Vagina (tissue), 2 donors: ENCODE results near the gene SNU13. TPM values are rescaled to one million over a fixed set of nuclear protein-coding genes. Genes with fewer than 3 reads are reported as not detected.
"Not testable (repeated sequence)": the region's sequence is repeated elsewhere in the genome, so short reads cannot be mapped to it uniquely, and the experiment has no call there.

ENCODE experiments used
- DNase-seq, 2 donors: peaks; one replicate each; pipeline ENCODE4 v3.0.0-alpha.2; 2017; ENCODE audit errors: extremely low spot score in 2 of 2
- H3K27ac ChIP-seq: fragments of 200-600 bp; sonication (generic); one replicate; pipeline ENCODE4 v1.5.1; 2019
- H3K27me3 ChIP-seq: fragments of 200-600 bp; sonication (generic); one replicate; pipeline ENCODE4 v1.5.1; 2019
- H3K36me3 ChIP-seq, 2 donors: fragments of 200-600 bp; sonication (generic); one replicate each; pipeline ENCODE4 v1.5.1; 2017 to 2019
- H3K4me1 ChIP-seq: fragments of 200-600 bp; sonication (generic); one replicate; pipeline ENCODE4 v1.5.1; 2019
- H3K4me3 ChIP-seq, 2 donors: fragments of 200-600 bp; sonication (generic); 1 replicate in 1 of 2; 2 replicates in 1 of 2; pipeline ENCODE4 v1.5.1; 2016 to 2019
- H3K9me3 ChIP-seq: fragments of 200-600 bp; sonication (generic); one replicate; pipeline ENCODE4 v1.5.1; 2019
- POLR2A ChIP-seq, 2 donors: fragments of 450-650 bp; IDR thresholded peaks; one replicate each; pipeline ENCODE4 v1.6.1; 2017; ENCODE audit warnings: antibody characterized with exemption in 2 of 2, mild to moderate bottlenecking in 2 of 2, moderate library complexity in 2 of 2
- POLR2AphosphoS5 ChIP-seq, 2 donors: sonication (generic); formaldehyde crosslinking; IDR thresholded peaks; one replicate each; pipeline ENCODE4 v1.9.0; 2017; ENCODE audit warnings: antibody characterized with exemption in 2 of 2, mild to moderate bottlenecking in 2 of 2, low read depth in 1 of 2; ENCODE audit not compliant: insufficient read depth in 1 of 2
- intact Hi-C: fragments of 100-400 bp; cut with DNase I; formaldehyde crosslinking; loops from one replicate; pipeline ENCODE4 v1.15.1; 2023
- total RNA-seq: library from RNA; depleted of rRNA; stranded (reverse); fragments of >200 nt; gene quantifications from one replicate; pipeline ENCODE4 v1.2.3, GENCODE V29; 2016
- TF ChIP-seq, protein P1 (sequence below), 3 experiments: fragments of 450-650 bp in 2 of 3; fragments of 200-600 bp in 1 of 3; sonication (generic) in 1 of 3; IDR thresholded peaks; one replicate each; pipeline ENCODE4 v1.5.1; 2017 to 2019; ENCODE audit warnings: antibody characterized with exemption in 3 of 3, mild to moderate bottlenecking in 2 of 3, moderate library complexity in 2 of 3

The SNU13 gene
- total RNA-seq = 113 TPM

- H3K4me1 ChIP-seq = peaks cover 37% of the 10 kb centered on the region
- intact Hi-C loops = no loop called here
- peak within 1 kb of the TSS; percentile 97 for H3K27ac ChIP-seq
- DNase-seq = peak in 1 of 2 donors; percentile 91
- H3K27me3 ChIP-seq = no peaks in the 10 kb centered on the region
- H3K9me3 ChIP-seq = no peaks in the 10 kb centered on the region
- peak within 1 kb of the TSS; percentile 73 to 88 for H3K4me3 ChIP-seq
- no peaks in the 10 kb centered on the region for H3K36me3 ChIP-seq
- TF ChIP-seq POLR2A (IDR thresholded peaks at IDR 0.05) (peak in 1 of 2 donors; percentile 75), POLR2AphosphoS5 (IDR thresholded peaks at IDR 0.05; ENCODE audit: insufficient read depth in 1 of 2, low read depth in 1 of 2) (peak; percentile 97 to 98)
- TF ChIP-seq, protein P1, sequence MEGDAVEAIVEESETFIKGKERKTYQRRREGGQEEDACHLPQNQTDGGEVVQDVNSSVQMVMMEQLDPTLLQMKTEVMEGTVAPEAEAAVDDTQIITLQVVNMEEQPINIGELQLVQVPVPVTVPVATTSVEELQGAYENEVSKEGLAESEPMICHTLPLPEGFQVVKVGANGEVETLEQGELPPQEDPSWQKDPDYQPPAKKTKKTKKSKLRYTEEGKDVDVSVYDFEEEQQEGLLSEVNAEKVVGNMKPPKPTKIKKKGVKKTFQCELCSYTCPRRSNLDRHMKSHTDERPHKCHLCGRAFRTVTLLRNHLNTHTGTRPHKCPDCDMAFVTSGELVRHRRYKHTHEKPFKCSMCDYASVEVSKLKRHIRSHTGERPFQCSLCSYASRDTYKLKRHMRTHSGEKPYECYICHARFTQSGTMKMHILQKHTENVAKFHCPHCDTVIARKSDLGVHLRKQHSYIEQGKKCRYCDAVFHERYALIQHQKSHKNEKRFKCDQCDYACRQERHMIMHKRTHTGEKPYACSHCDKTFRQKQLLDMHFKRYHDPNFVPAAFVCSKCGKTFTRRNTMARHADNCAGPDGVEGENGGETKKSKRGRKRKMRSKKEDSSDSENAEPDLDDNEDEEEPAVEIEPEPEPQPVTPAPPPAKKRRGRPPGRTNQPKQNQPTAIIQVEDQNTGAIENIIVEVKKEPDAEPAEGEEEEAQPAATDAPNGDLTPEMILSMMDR (IDR thresholded peaks at IDR 0.05) = no peak
Measured at GRCh38 chr22:41688365-41689211, at the start of gene SNU13. Gene SNU13, minus strand, starts transcription at chr22:41688867. Its CDS starts 71 bp downstream, at chr22:41688796.

- intact Hi-C loops, H3K4me3 ChIP-seq, H3K36me3 ChIP-seq, DNase-seq, H3K27me3 ChIP-seq, H3K4me1 ChIP-seq, H3K9me3 ChIP-seq, H3K27ac ChIP-seq: not testable (repeated sequence)
Measured at GRCh38 chr22:41733241-41733640, 44.6 kb upstream of the SNU13 start.

GRCh38 chr22:41732096-41732772 lies 43.6 kb upstream of the SNU13 start:
- intact Hi-C loops = no loop called here
- no peaks in the 10 kb centered on the region for H3K4me1 ChIP-seq
- H3K27ac ChIP-seq = no peak overlapping the region
- no peaks in the 10 kb centered on the region for H3K36me3 ChIP-seq
- H3K4me3 ChIP-seq = no peak overlapping the region
- no peak for TF ChIP-seq POLR2A (IDR thresholded peaks at IDR 0.05)
- TF ChIP-seq, protein P1 (IDR thresholded peaks at IDR 0.05) = no peak
- TF ChIP-seq POLR2AphosphoS5 (IDR thresholded peaks at IDR 0.05; ENCODE audit: insufficient read depth in 1 of 2, low read depth in 1 of 2) = no peak
- DNase-seq = no peak
- no peaks in the 10 kb centered on the region for H3K27me3 ChIP-seq
- no peaks in the 10 kb centered on the region for H3K9me3 ChIP-seq

- Histone ChIP-seq H3K4me1 (no peaks in the 10 kb centered on the region), H3K4me3 (no peak overlapping the region), H3K27me3 (no peaks in the 10 kb centered on the region), H3K27ac (no peak overlapping the region), H3K9me3 (no peaks in the 10 kb centered on the region), H3K36me3 (no peaks in the 10 kb centered on the region)
- no peak for DNase-seq
- intact Hi-C loops = no loop called here
- TF ChIP-seq, protein P1 (IDR thresholded peaks at IDR 0.05) = no peak
- TF ChIP-seq POLR2AphosphoS5 (IDR thresholded peaks at IDR 0.05; ENCODE audit: insufficient read depth in 1 of 2, low read depth in 1 of 2) (no peak), POLR2A (IDR thresholded peaks at IDR 0.05) (no peak)
Measured at GRCh38 chr22:41731609-41732008, 42.9 kb upstream of the SNU13 start.

- Histone ChIP-seq H3K4me1 (no peaks in the 10 kb centered on the region), H3K36me3 (no peaks in the 10 kb centered on the region), H3K9me3 (no peaks in the 10 kb centered on the region), H3K27ac (no peak overlapping the region), H3K4me3 (no peak overlapping the region), H3K27me3 (no peaks in the 10 kb centered on the region)
- TF ChIP-seq POLR2AphosphoS5 (IDR thresholded peaks at IDR 0.05; ENCODE audit: insufficient read depth in 1 of 2, low read depth in 1 of 2) (no peak), POLR2A (IDR thresholded peaks at IDR 0.05) (no peak)
- TF ChIP-seq, protein P1 (IDR thresholded peaks at IDR 0.05) = no peak
- intact Hi-C loops = no loop called here
- no peak for DNase-seq
Measured at GRCh38 chr22:41725510-41726110, 36.9 kb upstream of the SNU13 start.
